H54 (cell line): Measurements from ENCODE around the gene PBRM1.

ENCODE experiments used
- DNase-seq: peaks from one replicate; pipeline ENCODE4 v3.0.0; 2011; ENCODE audit warnings: low spot score, mixed read lengths; ENCODE audit not compliant: insufficient read length
- FAIRE-seq: peaks from 3 replicates; lab custom pipeline; 2011; peaks lifted over from hg19 to GRCh38; lab: Jason Lieb, UNC
- POLR2A ChIP-seq: IDR thresholded peaks from 2 replicates; pipeline ENCODE4 v1.6.1; 2011; ENCODE audit warnings: low read depth, mild to moderate bottlenecking, low read length

Gene PBRM1

DNA sequence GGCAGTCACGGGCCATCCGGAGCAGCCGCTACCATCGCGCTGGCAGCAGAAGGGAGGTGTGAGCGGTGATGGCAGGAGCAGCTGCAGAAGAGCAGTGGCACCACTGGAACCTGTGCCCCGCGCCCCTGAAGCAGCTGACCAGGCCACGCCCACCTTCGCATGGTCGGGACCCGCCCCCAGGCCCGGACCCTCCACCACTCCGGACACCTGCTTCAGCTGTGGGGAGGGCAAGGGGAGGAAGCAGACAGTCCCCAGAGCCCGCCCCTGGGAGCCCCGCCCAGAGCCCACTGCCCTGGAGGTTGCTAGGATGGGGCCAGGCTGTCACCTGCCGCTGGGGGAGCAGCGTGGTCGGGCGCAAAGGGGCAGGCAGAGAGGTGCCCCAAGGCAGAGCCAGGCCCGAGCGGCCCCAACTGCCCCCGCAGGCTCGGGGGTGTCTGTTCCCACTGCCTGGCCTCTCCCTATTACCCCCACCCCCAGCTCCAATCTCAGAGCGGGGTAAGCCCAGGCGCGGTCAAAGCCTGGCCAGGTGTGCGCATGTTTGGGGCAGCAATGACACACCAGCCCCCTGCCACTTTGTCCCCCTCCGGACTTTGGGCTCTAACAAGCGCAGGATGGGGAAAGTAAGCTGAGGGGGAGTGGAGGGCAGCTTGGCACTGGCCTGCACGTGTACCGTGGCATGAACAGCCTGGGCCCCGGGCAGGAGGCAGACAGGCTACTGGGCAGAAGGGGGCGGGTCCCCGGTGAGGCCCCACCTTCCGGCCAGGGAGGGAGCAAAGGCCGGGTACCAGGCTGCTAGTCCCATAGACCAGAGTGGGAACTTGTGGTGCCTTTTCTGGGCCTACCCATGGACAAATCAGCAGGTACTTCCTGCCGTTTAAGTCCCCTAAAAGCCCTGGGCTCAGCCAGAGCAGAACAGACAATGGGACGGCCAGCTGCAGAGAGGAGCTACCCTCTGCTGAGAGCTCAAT lies 28.9 kb upstream of the PBRM1 start:
- FAIRE-seq (no peak), DNase-seq (no peak)
- TF ChIP-seq POLR2A: no peak

DNA sequence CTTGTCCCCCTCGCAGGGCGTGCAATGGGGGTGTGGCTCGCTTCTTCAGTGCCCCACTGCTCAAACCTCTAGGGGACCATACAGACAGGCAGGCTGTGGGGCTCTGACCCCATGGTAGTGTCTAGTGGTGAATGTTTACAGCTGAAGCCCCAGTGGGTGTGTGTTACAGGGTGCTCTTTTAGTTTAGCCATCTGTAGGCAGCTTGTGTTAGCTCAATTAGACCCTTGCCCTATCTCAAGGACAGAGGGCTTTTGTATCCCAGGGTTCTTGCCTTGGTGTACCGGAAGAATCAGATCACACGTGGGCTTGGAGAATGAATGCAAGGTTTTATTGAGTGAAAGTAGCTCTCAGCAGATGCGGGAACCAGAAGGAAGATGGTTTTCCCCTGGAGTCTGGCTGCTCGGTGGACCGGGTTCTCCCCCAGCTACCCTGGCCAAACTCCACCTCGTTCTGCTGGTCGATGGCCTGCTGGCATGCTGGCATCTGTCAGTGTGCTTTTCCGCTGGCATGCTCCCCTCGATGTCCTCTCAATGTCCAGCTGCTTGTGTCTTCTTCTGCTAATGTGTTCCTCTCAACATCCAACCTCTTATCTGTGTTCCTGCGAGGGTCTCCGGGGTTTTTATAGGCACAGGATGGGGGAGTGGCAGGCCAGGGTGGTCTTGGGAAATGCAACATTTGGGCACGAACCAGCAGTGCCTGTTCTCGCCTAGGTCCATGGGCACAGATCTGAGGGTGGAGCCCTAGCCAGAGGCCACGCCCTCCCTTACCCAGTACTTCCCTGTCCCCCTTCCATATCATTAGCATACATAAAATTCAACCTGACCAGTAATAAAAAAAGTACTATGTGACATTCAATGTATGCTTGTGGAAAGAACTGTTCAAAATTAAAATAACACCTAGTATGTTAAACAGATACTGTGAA lies 26.8 kb upstream of the PBRM1 start:
- DNase-seq: no peak
- FAIRE-seq: no peak
- no peak for TF ChIP-seq POLR2A

DNA sequence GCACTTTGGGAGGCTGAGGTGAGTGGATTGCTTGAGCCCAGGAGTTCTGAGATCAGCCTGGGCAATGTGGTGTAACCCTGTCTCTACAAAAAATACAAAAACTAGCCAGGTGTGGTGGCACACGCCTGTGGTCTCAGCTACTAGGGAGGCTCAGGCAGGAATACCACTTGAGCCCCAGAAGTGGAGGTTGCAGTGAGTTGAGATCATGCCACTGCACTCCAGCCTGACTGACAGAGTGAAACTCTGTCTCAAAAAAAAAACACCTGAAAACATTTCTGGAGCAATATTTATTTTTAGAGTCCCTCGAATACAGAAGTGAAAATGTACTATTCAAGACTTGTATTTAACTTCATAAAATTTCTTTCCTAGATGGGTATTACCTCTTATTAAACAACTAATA lies 24.8 kb upstream of the PBRM1 start:
- FAIRE-seq (no peak), DNase-seq (no peak)
- no peak for TF ChIP-seq POLR2A

DNA sequence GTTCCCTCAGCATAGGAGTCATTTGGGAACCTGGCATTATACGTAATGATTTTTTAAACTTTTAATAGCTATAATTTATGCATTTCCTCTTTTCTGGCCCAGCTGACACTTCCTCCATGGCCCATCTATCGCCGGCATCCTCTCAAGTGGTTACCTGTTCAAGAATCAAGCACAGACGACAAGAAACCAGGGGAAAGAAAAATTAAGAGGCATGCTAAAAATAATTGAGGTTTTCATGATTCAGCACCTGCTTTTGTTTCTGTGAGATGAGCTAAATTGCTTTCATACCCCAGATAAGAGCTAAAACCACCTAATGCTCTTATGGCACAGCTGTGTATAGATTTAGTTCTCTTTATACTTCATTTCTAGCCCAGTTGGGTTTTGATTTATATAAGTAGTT lies 21.9 kb upstream of the PBRM1 start:
- DNase-seq (no peak), FAIRE-seq (no peak)
- TF ChIP-seq POLR2A: no peak

DNA sequence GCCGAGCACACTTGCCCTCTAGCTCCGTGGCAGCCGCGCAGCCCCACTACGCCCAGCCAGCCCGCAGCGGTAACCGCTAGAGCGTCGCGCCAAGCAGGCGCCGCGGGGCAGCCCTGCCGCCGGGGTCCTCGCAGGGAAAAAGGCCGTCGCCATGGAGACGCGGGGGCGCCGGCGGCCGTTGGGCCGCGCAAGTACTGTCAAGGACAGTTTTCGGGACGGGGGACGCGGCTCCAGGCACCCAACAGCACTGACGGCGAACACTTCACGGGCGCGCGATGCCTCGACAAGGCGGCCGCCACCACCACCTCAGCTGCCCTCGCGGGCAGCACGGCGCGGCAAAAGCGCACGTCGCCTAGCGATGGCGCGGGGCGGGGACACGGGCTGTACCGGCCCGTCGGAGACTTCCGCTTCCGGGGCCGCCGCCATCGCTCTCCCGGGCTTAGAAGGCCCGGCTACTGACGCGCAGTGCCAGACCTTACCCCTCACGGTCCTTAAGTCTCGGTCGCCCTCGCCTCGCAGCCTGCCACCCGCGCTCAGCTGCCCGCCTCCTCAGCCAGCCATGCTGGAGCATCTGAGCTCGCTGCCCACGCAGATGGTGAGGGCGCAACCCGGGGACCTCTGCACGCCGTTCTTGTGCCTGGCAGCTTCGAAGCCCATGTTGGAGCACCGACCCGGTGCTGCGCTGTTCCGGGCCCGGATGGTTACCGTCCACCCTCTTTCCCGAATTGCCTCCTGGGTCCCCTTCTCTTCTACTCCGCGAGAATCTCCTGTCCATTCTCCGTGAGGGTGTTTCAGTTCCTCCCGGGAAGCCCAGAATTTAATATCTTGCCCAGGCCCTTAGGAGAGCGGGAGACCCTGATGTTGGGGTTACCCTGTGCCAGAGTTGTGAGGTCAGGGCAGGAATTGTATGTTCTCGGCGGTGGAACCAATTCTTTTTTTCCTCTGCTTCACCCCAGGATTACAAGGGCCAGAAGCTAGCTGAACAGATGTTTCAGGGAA lies 20.3 kb upstream of the PBRM1 start, which contains the start of the genes GLT8D1 and SPCS1:
Gene GLT8D1 (minus strand): TSS at position 104 of the 999 bp plus-strand sequence. CDS start 5,331 bp downstream, outside the sequence.
Gene SPCS1 (plus strand): TSS at position 419 of the 999 bp plus-strand sequence. CDS start 141 bp downstream, at position 560.
- peak; percentile 94 for TF ChIP-seq POLR2A
- FAIRE-seq: no peak
- DNase-seq: peak; percentile 83

DNA sequence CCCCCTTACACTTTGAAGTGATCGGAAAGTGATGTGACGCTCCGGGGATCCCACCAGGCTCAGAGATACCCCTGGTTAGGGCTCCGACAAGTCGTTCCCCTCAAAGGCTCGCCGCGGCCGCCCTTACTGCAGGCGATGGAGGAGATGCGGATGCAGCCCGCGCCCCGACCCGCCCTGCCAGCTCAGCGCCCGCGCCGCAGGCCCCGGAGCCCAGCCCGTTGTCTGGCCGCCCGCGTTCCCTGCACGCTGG lies 19.6 kb upstream of the PBRM1 start:
- no peak for FAIRE-seq
- TF ChIP-seq POLR2A: no peak
- DNase-seq: no peak

DNA sequence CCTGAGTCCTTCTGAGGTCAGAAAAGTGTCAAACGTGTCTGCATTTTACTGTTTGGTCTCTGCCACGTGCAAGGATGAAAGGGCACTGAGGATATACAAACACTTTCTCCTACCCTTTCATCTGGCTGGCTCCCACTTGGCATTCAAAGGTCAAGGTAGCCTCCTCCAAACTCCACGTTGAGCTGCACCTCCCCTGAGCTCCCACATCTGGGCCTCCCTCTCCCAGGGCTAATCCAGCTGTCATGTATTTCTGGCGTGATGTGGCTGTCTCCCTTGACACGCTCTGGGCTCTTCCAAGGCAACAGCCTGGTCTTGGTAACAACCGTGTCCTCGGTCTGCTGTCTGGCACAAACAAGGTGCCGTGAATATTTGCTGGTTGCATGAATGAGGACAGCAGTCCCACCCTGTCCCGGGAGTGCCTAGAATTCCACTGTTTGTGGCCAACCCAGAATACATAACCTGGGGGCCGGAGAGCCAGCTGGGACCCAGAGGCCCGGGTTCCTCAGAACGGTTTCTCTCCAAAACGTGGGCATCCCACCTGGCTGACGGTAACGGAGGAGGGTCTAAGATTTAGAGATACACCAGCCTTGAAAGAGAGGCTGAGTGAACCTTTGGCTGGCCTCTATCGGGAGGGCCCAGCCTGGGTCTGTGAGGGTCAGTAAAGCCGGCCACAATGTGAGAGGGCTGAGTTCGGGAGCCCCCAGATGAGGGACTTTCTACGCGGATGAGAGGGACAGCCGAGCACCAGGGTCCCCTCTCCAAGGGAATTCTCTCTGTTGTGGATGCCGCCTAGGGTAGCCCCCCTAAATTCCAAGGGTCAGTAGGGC lies 19.1 kb upstream of the PBRM1 start:
- FAIRE-seq (no peak), DNase-seq (peak; percentile 32)
- no peak for TF ChIP-seq POLR2A

DNA sequence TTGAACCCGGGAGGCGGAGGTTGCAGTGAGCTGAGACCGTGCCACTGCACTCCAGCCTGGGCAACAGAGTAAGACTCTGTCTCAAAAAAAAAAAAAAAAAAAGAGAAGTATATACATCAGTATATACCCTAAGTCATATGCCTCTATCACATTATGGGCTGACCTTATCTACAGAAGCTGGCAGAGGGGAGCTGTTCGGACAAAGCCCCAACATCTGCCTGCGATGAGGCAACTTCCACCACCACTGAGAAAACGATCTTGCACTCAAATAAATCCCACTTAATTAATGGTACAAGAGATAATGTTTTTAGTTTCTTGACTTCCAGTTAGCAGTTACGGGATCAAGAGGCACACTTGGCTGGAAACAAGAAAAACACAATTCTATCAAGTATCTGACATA lies 17.6 kb upstream of the PBRM1 start:
- no peak for TF ChIP-seq POLR2A
- no peak for DNase-seq
- no peak for FAIRE-seq

DNA sequence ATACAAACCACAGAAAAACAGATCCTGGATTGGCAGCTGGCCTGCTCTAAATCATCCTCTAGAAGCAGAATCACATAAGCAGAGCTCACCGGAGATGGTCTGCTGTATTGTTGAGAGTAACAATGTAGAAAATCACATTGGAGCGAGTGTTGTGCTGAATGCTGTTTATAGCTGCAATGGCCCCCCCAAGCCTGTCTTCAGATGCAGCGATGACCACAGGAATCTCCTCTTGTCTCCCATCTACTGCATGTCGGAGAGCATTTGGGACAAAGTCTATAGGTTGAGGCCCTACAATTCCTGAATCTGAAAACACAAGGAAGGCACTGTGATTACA lies 11.9 kb upstream of the PBRM1 start:
- no peak for TF ChIP-seq POLR2A
- FAIRE-seq: no peak
- DNase-seq: no peak

DNA sequence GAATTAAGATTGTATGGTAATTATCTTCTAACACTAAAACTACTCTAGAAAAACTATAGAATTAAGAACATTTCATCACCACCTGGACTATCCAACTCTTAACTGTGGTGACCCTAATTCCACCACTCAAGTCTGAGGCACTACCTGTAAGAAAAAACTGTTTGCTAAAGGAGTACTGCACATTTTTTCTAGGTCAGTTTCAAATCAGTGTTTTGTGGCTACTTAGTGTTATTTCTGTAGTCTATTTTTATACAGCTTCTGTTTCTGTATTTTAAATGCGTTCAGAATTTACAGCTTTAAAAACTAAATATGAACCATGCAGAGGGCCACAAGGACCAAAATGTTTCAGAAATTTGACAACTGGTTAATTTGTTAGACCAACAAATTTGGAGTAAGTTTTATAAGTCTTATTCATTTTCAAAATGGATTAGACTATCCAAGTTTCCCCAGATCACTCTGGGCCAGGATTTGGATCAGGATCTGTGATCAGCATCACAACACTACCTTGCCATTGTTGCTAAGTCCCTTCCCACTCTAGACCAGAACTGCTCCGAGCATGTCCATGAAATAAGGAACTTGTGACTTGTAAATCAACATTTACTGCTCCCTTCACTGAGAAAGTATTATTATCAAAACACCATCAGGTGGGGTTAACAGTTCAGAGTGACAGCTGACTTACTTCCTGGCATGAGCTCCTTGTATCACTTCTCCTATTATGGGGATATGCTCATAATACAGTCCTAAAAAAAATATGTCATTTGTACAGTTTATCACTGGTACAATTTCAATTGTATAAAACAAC lies 11.3 kb upstream of the PBRM1 start:
- DNase-seq (no peak), FAIRE-seq (no peak)
- TF ChIP-seq POLR2A: no peak

DNA sequence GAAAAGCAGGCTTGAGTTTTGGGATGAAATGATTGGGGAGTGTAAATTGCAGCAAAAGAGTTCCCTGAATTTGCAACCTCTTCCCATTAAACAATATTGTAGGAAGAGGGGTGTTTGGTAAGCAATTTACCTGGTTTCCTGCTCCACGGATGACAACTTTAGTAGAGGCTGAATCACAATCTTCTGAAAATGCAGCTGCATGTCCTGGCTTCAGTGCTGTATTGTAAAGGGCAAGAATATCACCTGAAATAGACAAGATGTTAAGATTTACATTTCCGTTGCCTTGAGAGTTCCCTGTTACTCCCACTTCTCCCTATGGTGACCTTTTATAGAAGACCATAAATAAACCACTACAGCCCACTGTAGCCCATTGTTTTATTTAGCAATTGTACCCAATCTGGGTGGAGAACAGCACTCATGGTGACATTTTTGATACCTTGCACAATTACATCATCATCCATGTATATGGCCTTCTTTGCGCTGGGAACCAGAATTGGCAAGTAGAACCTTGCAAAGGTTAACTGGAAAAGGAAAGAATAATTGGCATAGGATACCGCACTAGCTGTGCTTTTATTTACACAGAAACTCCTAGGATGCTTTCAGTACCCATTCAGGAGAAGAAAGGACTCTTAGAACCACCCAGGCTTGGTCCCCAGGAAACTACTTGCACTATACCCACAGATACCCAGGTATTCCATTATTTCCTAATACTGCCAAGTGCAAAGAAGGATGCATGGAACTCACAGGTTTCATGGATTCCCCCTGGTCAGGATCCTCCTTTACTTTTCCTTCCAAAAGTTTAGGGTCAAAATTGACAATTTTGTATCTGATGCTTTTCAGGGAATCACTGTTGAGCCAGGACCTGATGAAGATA lies 10.3 kb upstream of the PBRM1 start:
- FAIRE-seq (no peak), DNase-seq (no peak)
- TF ChIP-seq POLR2A: no peak
